ENCODE data around the gene SUSD1.

DNA sequence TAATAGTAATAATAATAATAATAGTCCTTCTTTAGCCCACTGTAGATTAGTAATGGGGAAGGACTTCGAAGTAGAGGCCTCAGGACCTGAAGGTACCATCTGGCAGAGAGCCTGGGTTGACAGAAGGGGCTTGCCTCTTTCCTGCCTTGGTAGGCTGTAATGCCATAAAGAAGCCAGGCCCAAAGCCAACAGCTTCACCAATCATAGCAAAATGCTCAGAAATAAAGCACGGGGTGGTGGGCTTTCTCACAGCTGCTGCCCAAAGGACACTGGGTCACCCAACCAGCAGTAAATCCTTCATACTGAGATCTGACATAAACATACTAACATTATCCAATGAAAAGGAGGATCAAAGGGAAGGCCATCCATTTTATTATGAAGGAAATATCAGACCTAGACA lies 70.7 kb downstream of the SUSD1 start:
- TF ChIP-seq, protein P1, sequence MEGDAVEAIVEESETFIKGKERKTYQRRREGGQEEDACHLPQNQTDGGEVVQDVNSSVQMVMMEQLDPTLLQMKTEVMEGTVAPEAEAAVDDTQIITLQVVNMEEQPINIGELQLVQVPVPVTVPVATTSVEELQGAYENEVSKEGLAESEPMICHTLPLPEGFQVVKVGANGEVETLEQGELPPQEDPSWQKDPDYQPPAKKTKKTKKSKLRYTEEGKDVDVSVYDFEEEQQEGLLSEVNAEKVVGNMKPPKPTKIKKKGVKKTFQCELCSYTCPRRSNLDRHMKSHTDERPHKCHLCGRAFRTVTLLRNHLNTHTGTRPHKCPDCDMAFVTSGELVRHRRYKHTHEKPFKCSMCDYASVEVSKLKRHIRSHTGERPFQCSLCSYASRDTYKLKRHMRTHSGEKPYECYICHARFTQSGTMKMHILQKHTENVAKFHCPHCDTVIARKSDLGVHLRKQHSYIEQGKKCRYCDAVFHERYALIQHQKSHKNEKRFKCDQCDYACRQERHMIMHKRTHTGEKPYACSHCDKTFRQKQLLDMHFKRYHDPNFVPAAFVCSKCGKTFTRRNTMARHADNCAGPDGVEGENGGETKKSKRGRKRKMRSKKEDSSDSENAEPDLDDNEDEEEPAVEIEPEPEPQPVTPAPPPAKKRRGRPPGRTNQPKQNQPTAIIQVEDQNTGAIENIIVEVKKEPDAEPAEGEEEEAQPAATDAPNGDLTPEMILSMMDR (IDR thresholded peaks at IDR 0.05), result no peak
- no peak for TF ChIP-seq EZH2 (IDR thresholded peaks at IDR 0.05; ENCODE audit: borderline replicate concordance, insufficient read depth, low read depth, low read length, poor library complexity, severe bottlenecking)

Data from B cell (primary cell).